OCI-LY7 (cell line): ENCODE results near the gene CKS2.

Source experiments
- EZH2phosphoT487 ChIP-seq: fragments of 200-600 bp; sonication (generic); IDR thresholded peaks from 2 replicates; pipeline ENCODE4 v1.6.1; 2018; ENCODE audit warnings: low read depth, borderline replicate concordance, mild to moderate bottlenecking, mixed run types, antibody characterized with exemption, low read length, moderate library complexity, mixed read lengths
- TF ChIP-seq, protein P1 (sequence below): fragments of 200-600 bp; sonication (generic); conservative IDR thresholded peaks from 2 replicates; pipeline ENCODE4 v1.5.1; 2014; ENCODE audit warnings: mild to moderate bottlenecking, antibody characterized with exemption, low read length, moderate library complexity, mixed read lengths

DNA sequence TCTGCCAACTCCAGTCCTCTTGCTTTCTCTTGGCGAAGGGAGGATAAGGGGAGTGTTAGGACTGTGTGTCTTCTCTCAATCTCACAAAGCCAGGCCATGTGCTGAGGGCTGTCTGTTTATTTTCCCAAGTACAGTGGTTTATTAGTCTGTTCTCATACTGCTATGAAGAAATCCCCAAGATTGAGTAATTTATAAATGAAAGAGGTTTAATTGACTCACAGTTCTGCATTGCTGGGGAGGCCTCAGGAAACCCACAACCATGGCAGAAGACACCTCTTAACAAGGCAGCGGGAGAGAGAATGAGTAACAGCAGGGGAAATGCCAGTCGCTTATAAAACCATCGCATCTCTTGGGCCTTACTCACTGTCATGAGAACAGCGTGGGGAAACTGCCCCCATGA, 36.2 kb upstream of the CKS2 start:
- TF ChIP-seq EZH2phosphoT487: no peak
- TF ChIP-seq, protein P1, sequence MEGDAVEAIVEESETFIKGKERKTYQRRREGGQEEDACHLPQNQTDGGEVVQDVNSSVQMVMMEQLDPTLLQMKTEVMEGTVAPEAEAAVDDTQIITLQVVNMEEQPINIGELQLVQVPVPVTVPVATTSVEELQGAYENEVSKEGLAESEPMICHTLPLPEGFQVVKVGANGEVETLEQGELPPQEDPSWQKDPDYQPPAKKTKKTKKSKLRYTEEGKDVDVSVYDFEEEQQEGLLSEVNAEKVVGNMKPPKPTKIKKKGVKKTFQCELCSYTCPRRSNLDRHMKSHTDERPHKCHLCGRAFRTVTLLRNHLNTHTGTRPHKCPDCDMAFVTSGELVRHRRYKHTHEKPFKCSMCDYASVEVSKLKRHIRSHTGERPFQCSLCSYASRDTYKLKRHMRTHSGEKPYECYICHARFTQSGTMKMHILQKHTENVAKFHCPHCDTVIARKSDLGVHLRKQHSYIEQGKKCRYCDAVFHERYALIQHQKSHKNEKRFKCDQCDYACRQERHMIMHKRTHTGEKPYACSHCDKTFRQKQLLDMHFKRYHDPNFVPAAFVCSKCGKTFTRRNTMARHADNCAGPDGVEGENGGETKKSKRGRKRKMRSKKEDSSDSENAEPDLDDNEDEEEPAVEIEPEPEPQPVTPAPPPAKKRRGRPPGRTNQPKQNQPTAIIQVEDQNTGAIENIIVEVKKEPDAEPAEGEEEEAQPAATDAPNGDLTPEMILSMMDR: no peak
